ENCODE data around the gene CERT1. TPM values are rescaled to one million over a fixed set of nuclear protein-coding genes. Genes with fewer than 3 reads are reported as not detected.

The CERT1 gene
- total and polyA plus RNA-seq, 9 of the 15 experiments (the other 6 are each of a cell fraction or from before 2014, with no cell fraction given), result 3.4 to 24.7 (median 9.8) TPM

- TF ChIP-seq ZNF175 (CRISPR knock-in tag; IDR thresholded peaks at IDR 0.05; ENCODE audit: low read depth), result no peak
- no peak for TF ChIP-seq C11orf30 (IDR thresholded peaks at IDR 0.05; ENCODE audit: low read depth)
- TF ChIP-seq EGR1 (conservative IDR thresholded peaks at IDR 0.05), result peak; percentile 50
- TF ChIP-seq CEBPB (tag; IDR thresholded peaks at IDR 0.05), result peak; percentile 80
These were observed 1.1 kb upstream of the CERT1 start (continued) for GRCh38 chr5:75512383-75513074.

GRCh38 chr5:75510836-75511434, 494 bp downstream of the CERT1 start:
- CTCF ChIA-PET (ENCODE audit: low intra/inter-chr PET ratio), result interaction anchor here (0.6 to 1.4 kb wide), 2 partner anchors 82 to 170 kb away, joined by 3 to 5 read pairs; no protein-coding TSS in a partner anchor
- TF ChIP-seq SRSF1 (IDR thresholded peaks at IDR 0.05; ENCODE audit: low read depth, low read length) (0 out of 2 replicates have a peak, but pooled peaks have one; percentile 60), CCNT2 (IDR thresholded peaks at IDR 0.05; ENCODE audit: borderline replicate concordance, extremely low read depth, insufficient read length, low read depth, low read length) (peak; percentile 19), E4F1 (CRISPR knock-in tag; IDR thresholded peaks at IDR 0.05; ENCODE audit: borderline replicate concordance) (no peak), ZNF830 (CRISPR knock-in tag; IDR thresholded peaks at IDR 0.05) (0 out of 2 replicates have a peak, but pooled peaks have one; percentile 22), STAT6 (CRISPR knock-in tag; IDR thresholded peaks at IDR 0.05) (no peak), NR2C1 (IDR thresholded peaks at IDR 0.05) (no peak), NR2C1 (tag; IDR thresholded peaks at IDR 0.05) (no peak)
- TF ChIP-seq, protein P1, sequence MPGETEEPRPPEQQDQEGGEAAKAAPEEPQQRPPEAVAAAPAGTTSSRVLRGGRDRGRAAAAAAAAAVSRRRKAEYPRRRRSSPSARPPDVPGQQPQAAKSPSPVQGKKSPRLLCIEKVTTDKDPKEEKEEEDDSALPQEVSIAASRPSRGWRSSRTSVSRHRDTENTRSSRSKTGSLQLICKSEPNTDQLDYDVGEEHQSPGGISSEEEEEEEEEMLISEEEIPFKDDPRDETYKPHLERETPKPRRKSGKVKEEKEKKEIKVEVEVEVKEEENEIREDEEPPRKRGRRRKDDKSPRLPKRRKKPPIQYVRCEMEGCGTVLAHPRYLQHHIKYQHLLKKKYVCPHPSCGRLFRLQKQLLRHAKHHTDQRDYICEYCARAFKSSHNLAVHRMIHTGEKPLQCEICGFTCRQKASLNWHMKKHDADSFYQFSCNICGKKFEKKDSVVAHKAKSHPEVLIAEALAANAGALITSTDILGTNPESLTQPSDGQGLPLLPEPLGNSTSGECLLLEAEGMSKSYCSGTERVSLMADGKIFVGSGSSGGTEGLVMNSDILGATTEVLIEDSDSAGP (CRISPR knock-in tag; IDR thresholded peaks at IDR 0.05), result 0 out of 2 replicates have a peak, but pooled peaks have one; percentile 17

More at GRCh38 chr5:75510836-75511434, 494 bp downstream of the CERT1 start:
- H3K9me1 ChIP-seq (ENCODE audit: control insufficient read depth, insufficient read depth, low read length), result no peaks in the 10 kb centered on the region
- H3K27me3 ChIP-seq (ENCODE audit: control insufficient read depth in 2 of 2, insufficient read depth in 2 of 2, low read length in 2 of 2), result no peaks in the 10 kb centered on the region
- H3K9ac ChIP-seq (ENCODE audit: insufficient read depth in 1 of 2, low read depth in 2 of 2, low read length in 2 of 2), result peak overlapping the region; percentile 80 to 96
- no peaks in the 10 kb centered on the region; the same call in 2 of the 3 replicates for H3K36me3 ChIP-seq (ENCODE audit: control insufficient read depth, insufficient read depth, low read length)
- WGBS (ENCODE audit: insufficient coverage, low coverage, missing lambda C conversion rate), result 0% methylated on average over 25 of the region's 54 CpGs
- TSS peak; percentile 46 for BruUV-seq (replicated peaks)
- peaks cover 2 to 8% of the 10 kb centered on the region in 2 experiments; a peak in 2 of 5 replicates for H3K4me1 ChIP-seq (replicated peaks in 1 of 2; ENCODE audit: control insufficient read depth in 2 of 2, insufficient read depth in 2 of 2, low read length in 2 of 2)
- peak overlapping the region; percentile 80 for H3K27ac ChIP-seq (ENCODE audit: extremely low read depth, low read depth, low read length)
- peak overlapping the region; percentile 82 for H2AFZ ChIP-seq (ENCODE audit: low read depth, low read length)
- no peaks in the 10 kb centered on the region for H3K9me3 ChIP-seq (replicated peaks; ENCODE audit: control insufficient read depth, insufficient read depth, low read depth, low read length)
- POLR2A ChIA-PET, result interaction anchor here (0.6 to 1.8 kb wide), 5 partner anchors 12 to 142 kb away, joined by 4 to 7 read pairs (median 4); no protein-coding TSS in a partner anchor
- in situ Hi-C loops (cut with MboI) (no loop called here), intact Hi-C loops (cut with micrococcal nuclease) (loop anchor here (5.0 kb wide), 3 partner anchors 56 to 156 kb away; no protein-coding TSS in a partner anchor)
- H3K4me2 ChIP-seq (ENCODE audit: insufficient read depth, low read length), result peak overlapping the region; percentile 88
- no peak for FAIRE-seq
- peak overlapping the region; percentile 89 for H3K4me3 ChIP-seq
- peak; percentile 65 for ATAC-seq
- H4K20me1 ChIP-seq (replicated peaks; ENCODE audit: control insufficient read depth, insufficient read depth, low read length), result 0 out of 2 replicates have a peak, but pooled peaks cover 5% of the 10 kb centered on the region
- DNase-seq (ENCODE audit: extremely low read depth in 1 of 4, low spot score in 3 of 4), result peak in 3 of 4 experiments; percentile 43 to 50 (median 48)
- peaks cover 94% of the 10 kb centered on the region for H3K79me2 ChIP-seq (ENCODE audit: control insufficient read depth, insufficient read depth, low read length)
